GM10248 (cell line): Measurements from ENCODE around the gene PNPLA4.
A peak's percentile ranks its signal among the peaks of the same experiment; 100 is the strongest.

Experiments used
- CTCF ChIA-PET: fragments of 300-600 bp; sonication (Branson Sonifier 250); formaldehyde crosslinking; extraction: SDS; loops from one replicate; lab custom pipeline; 2021; ENCODE audit warnings: antibody characterized with exemption; lab: Yijun Ruan, JAX
- POLR2A ChIA-PET: fragments of 350-650 bp; sonication (Branson Sonifier 250); formaldehyde crosslinking; extraction: SDS; loops from one replicate; lab custom pipeline; 2020; ENCODE audit warnings: antibody characterized with exemption; lab: Yijun Ruan, JAX
- DNase-seq: peaks from one replicate; pipeline ENCODE4 v3.0.0; 2012; ENCODE audit errors: extremely low spot score
- TF ChIP-seq, protein P1 (sequence below): IDR thresholded peaks from 2 replicates; pipeline ENCODE4 v1.5.1; 2012; ENCODE audit warnings: mild to moderate bottlenecking, low read depth; ENCODE audit errors: extremely low read depth, missing control alignments, control extremely low read depth

The PNPLA4 gene, protein sequence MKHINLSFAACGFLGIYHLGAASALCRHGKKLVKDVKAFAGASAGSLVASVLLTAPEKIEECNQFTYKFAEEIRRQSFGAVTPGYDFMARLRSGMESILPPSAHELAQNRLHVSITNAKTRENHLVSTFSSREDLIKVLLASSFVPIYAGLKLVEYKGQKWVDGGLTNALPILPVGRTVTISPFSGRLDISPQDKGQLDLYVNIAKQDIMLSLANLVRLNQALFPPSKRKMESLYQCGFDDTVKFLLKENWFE

DNA sequence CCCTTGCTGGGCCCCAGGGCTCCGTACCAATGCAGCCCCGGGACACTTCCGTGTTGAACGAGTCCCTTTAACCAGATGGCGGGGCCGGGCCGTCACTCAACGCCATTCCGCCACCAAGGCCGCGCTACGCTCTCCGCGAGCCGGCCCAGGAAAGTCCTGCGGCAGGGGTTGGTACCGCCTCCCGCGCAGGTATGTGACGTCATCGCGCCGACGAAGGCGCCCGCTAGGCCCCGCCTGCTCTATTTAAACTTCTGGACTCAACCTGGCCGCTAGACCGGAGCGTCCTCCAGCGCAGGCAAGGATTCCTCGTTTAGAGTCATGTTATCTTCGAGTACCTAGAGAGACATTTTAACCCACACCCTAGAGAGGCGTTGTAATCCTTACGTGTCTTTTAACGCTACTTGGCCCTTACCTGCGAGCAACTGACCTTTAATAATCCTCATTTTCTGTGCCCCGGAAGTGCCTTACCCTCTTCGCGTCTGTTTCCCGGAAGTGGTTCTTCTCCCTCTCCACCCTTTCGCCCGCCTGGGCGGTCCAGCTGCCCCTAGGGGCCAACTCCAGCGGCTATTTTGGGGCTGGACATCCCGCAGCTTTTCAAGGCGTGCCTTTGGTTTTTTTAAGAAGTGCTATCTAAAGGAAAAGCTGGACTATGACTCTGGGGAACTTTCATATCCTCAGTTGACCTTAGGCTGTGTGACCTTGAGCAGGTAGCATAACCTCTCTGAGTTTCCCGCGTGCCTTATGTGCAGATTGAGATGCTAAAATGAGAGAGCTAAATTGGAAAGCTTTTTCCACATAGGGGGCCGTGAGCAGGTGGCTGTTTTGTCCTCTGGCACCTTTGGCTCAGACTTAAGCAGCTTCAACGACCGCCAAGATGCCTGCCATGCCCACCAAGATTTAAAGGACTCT lies at the start of gene PNPLA4:
PNPLA4 (minus strand) TSS at position 155 of the 909 bp plus-strand sequence. CDS start 1,294 bp downstream, outside the sequence.
- TF ChIP-seq, protein P1, sequence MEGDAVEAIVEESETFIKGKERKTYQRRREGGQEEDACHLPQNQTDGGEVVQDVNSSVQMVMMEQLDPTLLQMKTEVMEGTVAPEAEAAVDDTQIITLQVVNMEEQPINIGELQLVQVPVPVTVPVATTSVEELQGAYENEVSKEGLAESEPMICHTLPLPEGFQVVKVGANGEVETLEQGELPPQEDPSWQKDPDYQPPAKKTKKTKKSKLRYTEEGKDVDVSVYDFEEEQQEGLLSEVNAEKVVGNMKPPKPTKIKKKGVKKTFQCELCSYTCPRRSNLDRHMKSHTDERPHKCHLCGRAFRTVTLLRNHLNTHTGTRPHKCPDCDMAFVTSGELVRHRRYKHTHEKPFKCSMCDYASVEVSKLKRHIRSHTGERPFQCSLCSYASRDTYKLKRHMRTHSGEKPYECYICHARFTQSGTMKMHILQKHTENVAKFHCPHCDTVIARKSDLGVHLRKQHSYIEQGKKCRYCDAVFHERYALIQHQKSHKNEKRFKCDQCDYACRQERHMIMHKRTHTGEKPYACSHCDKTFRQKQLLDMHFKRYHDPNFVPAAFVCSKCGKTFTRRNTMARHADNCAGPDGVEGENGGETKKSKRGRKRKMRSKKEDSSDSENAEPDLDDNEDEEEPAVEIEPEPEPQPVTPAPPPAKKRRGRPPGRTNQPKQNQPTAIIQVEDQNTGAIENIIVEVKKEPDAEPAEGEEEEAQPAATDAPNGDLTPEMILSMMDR: no peak
- POLR2A ChIA-PET: no interaction called here
- CTCF ChIA-PET: interaction anchor here (1.2 kb wide), 1 partner anchor 11 kb away, joined by 3 read pairs; no protein-coding TSS in a partner anchor
- DNase-seq: peak; percentile 87

DNA sequence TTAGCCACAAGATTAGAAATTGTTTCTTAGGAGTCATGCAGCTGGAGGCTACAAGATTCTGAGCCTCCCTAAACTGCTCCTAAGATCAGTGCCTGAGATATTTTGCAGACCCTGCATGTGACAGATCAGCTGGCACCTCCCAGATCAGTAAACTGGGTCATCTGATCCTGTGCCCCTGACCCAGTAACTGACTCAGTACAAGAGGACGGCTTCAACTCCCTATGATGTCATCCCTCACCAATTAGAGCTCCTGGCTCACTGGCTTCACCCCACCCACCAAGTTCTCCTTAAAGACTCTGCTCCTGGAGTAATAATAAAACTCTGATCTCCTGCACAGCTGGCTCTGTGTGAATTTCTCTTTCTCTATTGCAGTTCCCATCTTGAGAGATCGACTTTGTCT lies 45.4 kb upstream of the PNPLA4 start:
- DNase-seq: no peak
- ChIA-PET CTCF (no interaction called here), POLR2A (no interaction called here)
- TF ChIP-seq, protein P1: no peak

DNA sequence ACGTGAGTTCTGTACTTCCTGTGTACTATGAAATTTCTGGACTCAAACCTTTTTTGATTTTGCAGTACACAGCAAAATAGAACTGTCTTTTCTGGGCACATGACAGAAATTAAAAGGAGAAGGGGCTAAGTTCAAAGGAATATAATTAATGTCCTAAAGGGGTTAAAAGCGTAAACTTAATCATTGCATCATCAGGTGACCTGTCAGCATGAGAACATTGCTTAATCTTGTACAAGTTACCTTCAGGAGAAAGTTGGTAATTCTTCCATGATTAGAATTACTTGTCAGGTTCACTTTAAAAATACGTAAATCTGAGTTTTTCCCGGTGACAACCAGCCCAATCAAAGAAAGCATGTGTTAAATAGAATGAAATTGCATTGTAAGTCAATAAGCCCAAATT lies 43.2 kb upstream of the PNPLA4 start:
- no peak for DNase-seq
- TF ChIP-seq, protein P1: no peak
- ChIA-PET CTCF (no interaction called here), POLR2A (no interaction called here)

DNA sequence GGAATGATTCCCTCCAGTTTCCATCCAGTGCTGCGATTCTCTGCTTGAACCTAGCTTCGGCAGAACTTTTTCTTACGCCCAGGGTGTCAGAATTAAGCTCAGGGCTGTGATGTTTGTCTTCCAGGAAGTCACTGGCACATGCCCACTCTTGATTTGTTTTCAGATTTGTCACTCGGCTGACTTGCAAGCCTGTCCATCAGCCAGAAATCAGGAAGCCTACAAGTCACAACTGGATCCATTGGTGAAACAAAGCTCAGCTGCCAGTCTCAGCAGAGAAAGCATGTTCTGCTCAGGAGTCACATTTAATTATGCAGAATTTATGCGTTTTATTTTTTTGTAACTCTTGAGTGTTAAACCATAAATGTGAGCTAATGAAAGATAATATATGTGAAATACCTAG lies 38.2 kb upstream of the PNPLA4 start:
- TF ChIP-seq, protein P1: no peak
- ChIA-PET CTCF (no interaction called here), POLR2A (no interaction called here)
- DNase-seq: no peak

DNA sequence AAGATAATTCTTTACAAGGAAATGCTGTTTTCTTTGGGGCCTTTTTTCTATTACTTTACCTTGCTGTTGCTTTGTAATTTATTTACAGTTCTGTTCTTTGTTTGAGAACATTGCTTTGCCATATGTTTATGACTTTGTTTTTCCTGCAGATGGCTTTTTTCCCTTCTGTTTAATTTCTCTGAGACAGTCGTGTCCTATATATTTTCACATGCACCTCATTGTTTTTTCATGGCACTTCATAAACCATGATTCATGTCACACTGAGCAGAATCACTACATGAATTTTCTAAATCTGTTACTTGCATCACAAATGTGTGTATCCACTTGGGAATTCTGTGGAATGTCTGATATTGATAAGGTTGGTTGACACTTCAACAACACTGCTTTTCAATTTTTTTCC lies 33.0 kb upstream of the PNPLA4 start:
- POLR2A ChIA-PET: no interaction called here

DNA sequence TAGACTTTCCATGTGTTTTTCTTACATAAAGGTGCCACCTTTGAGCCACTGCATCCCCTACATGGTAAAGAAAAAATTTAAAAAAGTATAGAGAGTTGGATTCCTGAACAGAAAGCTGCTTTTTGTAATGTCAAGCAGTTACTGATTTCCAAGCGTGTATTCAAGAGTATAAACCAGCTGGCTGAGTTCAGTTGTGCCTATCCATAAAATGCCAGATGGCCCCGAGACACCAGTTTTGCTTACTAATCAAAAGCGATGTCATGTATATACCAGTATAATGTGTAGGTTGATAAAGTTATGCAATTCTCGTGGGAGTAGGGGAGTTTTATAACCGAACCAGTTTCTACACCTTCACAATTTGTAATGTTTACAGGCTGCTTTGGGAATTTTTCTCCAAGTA lies 26.2 kb upstream of the PNPLA4 start:
- ChIA-PET POLR2A (no interaction called here), CTCF (no interaction called here)
- TF ChIP-seq, protein P1: no peak
- DNase-seq: no peak

More for the DNA sequence above, 33.0 kb upstream of the PNPLA4 start:
- no peak for DNase-seq
- CTCF ChIA-PET: no interaction called here
- TF ChIP-seq, protein P1: no peak
